Stimulated activated CD4-positive, alpha-beta T cell treated with anti-CD3 and anti-CD28 coated beads, Interleukin-1b, Interleukin-23, amount 100 ng/mL, for 24 hours (primary cell): ENCODE measurements around the gene IGF2BP2.
"Not testable (repeated sequence)": the region's sequence is repeated elsewhere in the genome, so short reads cannot be mapped to it uniquely, and the experiment has no call there.

Experiments used
- DNase-seq, 4 experiments: peaks; one replicate each; pipeline ENCODE4 v3.0.0-alpha.2; 2020; ENCODE audit warnings: low read depth in 4 of 4, low spot score in 1 of 4

Gene IGF2BP2

DNA sequence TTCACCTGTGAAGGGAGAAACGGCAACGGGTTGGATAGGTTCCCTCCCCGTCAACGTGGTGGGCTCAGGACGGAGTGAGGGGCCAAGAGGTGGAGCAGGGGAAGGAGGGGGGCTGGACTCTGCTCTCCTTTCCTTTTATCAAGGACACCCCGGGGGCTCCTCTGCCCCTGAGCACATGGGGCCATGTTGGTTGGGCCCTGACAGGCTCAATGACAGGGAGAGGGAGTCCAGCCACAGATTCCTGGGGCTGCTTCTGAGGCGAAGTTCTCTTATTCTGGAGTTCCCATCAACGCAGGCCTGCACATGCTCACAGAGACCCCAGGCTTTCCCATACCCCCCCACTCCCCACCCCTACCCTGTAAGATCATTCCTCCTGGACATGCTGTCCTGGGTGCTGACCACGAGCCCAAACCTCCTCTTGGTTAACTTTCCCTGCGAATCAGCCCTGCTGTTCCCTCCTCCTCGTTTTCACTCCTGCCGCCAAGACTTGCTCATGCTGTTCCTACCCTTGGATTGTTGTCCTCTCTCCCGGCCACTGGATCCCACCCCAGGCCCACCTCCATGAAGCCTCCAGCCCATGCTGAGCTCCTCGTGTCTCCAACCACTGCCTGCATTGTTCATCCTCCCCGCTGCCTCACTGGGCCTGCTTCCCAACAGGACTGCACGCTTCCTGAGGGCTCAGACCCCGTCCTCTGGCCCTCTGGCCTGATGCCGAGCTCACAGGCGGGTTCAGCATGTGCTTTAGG lies 177.5 kb downstream of the IGF2BP2 start:
- DNase-seq = no peak

DNA sequence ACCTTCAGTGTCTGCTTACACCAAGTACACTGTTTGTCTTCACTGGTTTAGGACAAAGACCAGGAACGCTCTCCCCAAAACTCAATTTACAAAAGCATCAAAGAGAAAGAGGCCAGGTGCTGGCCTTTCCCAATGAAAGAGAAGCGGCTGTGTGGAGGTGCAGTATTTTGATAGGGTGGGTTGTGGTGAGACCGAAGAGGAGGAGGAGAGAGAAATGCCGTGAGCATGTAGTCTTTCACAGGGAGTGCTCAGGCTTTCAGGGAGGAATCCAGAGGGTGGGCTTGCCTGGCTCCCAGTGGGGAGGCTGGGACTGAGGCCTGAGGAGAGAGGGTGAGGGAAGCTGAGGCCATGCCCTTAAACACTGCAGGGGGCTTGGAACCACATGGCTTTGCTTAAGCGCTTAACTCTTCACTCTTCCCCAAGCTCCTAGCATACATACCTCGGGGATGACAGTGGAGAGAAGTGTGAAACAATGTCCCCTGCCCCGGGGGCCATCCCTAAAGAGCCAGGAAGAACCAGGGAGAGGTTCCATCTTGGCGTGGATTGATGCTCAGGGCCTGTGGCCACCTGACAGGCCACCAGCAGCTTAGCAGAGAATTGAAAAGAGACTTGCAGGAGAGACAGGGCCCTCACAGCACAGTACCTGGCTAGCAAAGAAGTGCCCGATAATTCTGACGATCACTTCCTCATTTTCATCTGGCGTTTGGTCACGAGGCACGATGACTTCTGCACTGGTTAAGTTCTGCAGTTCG lies 178.3 kb downstream of the IGF2BP2 start:
- DNase-seq = no peak

DNA sequence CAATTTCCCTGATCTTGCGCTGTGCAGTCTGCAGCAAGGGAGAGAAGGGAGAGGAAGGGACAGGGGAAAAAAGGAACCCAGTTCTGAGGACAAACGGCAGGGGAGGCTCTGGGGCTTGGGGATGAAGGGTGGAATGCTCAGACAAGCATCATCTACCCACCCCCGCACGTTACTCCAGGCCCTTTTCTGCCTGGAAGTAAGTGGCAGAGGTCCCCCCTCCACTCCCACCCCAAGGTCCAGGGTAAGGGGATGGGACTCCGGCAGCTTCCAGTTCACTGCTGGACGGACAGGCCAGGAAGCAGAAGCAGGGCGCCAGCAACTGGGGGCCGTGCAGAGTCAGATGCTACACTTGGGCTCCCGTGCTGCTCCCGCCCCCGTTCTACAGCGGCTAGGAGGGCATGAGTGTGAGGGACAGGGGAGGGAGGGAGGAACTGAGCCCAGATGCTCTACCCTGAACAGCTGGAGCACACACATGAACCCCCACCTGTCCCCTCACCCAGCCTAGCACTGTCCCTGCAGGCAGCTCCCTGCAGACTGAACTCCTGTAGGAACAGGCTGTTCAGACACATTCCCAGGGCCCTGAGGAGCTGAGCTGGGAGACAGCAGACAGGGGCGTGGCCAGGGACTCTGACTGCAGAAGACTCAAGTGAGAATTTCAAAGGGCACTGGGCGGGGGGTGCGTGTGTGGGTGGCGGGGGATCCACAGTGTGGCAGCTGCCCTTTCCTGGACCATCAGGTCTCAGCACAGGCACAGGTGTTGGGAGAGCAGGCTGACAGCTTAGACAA lies 179.1 kb downstream of the IGF2BP2 start:
- DNase-seq = no peak

DNA sequence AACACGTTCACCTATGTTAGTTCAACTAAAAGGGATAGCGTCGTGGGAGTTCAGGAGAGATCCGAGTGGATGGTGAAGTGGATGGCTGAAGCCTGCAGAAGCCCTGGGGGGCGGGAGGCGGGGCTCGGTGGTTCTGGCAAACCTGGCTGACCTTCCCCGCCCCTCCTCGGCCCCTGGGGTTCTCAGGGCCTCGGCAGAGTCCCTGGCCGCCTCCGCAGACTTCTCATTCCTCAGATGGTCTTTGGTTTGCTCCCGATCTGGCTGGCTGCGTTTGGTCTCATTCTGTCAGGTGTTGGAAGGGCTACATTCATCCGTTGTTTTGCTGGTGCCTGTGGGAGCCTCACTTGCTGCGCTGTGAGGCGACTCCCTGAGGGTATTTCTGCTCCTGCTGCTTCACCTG lies 179.7 kb downstream of the IGF2BP2 start:
- DNase-seq = not testable (repeated sequence)

DNA sequence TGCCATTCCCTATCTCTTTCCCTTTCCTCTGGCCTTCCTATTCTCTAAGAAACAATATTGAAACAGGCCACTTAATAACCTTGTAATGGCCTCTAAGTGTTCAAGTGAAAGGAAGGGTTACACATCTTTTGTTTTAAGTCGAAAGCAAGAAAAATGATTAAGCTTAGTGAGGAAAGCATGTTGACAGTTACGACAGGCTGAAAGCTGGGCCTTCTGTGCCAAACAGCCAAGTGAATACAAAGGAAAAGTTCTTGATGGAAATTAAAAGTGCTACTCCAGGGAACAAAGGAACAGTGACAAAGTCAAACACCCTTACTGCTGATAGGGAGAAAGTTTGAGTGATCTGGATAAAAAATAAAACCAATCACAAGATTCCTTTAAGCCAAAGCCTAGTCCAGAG lies 184.5 kb downstream of the IGF2BP2 start:
- DNase-seq = no peak

DNA sequence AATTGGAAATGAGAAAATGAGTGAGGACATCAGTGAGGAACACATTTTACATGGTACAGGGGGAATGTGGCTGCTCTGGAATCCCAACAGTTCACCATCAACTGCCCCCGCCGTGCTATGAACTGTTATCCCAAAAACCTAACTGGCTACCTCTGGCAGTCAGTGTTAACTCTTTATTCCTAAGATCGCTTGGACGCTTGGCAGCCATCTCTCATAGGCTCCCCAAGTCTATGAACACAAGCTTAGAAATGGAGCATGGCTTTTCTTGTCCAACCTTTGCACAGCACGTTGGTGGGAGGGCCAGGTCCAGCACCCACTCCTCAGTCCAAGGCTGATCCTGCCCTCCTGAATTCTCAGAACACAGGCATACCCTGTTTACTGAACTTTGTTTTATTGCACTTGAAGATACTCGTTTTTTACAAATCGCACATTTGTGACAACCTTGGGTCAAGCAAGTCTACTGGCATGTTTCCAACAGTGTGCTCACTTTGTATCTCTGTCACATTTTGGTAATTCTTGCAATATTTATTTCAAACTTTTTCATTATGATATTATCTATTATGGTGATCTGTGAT lies 185.1 kb downstream of the IGF2BP2 start:
- no peak for DNase-seq

DNA sequence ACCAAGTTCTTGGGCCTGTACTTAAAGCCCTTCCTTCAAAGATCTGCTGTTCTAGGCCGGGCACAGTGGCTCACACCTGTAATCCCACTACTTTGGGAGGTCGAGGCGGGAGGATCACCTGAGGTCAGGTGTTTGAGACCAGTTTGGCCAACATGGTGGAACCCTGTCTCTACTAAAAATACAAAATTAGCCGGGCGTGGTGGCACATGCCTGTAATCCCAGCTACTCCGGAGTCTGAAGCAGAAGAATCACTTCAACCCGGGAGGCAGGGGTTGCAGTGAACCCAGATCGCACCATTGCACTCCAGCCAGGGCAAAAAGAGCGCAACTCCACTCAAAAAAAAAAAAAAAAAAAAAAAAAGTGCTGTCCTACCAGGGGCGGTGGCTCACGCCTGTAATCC lies 186.2 kb downstream of the IGF2BP2 start:
- not testable (repeated sequence) for DNase-seq

DNA sequence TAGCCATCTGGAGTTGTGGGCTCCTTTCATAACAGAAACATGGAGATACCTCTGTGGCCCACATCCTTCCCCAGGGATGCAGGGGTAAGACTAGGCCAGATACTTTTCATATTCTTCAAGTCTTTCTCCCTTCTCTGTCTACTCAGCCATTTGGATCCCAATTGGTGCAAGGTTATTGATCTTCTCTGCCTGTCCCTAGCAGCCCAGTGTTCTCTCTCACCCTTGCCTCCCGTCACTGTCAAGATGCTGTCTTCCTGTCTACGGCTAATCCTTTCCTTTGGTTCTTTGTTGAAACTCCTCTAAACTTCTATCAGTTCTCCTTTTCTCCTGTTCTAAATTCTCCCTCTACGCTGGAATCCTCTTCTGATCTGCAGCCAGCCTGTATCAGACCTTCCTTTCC lies 187.5 kb downstream of the IGF2BP2 start:
- no peak for DNase-seq

DNA sequence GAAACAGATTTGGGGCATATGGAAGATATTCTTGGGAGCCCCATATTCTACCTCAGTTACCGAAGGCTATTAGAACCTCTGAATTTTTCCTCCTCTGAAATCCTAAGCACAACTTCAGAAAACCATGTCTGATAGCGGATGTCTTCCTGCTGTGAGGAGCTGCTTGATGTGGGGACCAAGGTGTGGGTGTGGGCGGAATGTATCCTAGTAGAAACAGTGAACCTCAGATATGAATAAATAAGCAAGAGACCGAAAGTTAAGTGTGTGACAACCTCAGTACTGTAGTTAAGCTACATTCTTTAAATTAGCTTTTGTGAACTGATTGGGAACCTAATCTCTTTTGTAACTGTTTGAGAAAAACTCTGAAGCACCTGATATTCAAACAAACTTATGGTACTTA lies 191.8 kb downstream of the IGF2BP2 start:
- DNase-seq = no peak

DNA sequence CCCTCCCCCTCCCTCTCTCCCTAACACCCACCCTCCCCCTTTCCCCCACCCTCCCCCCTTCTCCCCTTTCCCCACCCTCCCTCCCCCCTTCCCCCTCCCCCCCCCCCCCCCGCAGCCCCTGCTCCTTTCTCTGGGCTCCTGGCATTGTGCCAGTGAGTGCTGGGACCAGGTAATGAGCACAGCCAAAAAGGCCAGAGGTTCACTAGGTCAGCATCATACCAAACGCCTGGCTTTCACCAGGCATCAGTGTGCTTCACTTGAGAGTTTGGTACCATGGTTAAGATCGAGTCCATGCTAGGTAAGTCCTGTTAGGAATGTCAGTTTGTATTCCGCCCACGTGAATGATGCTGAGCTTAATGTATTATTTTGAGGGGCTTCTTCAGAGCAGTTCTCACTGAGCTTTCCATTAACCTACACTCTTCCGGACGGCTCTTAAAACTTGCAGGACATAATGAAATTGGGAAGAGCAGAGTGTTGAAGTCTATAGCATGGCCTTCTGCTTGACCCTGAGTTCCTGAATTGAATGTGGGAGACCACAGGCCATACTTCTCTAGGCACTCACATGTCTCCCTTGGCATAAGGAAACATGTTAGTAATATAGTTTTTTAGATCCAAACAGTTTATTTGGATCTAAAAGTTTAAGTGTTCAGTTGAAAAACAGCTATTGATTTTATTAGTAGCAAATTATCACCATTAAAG lies 193.2 kb downstream of the IGF2BP2 start:
- no peak for DNase-seq

DNA sequence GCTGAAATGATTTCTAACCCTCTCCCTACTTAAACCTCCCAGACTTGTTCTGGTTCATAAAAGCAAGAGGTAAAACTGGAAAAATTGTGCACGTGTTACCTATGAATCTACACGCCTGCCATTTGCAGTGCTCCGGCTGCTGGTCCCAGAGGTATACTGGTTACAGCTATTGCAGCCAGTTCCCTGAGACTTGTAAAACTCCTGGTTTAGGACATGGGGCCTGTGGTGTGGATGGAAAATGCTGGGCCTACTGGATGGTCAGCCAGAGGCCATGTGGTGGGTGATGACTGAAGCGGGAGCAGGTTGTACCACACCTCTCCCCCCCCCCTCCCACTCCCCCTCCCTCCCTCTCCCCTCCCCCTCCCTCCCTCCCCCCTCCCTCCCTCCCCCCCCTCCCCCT lies 193.7 kb downstream of the IGF2BP2 start:
- DNase-seq = no peak

DNA sequence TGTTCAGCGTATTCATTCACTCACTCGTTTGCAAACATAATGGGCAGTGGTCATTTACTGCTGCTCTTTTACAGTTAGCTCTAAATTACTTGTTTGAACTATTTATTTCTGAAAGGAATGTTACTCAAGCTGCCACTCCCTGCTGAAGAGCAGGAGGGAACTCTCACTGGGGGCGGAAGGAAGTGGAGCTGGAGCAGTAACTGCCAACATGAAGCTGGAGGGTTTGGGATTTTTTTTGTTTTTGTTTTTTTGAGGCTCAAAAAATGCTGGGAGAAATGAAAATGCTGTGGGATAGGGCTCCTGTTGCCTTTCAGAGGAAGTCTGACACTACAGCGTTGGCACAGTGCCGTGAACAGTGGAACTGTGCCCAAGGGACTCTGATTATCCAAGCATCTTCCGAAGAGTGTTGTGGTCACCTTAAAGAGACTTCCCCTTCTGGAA lies 194.6 kb downstream of the IGF2BP2 start:
- no peak for DNase-seq

DNA sequence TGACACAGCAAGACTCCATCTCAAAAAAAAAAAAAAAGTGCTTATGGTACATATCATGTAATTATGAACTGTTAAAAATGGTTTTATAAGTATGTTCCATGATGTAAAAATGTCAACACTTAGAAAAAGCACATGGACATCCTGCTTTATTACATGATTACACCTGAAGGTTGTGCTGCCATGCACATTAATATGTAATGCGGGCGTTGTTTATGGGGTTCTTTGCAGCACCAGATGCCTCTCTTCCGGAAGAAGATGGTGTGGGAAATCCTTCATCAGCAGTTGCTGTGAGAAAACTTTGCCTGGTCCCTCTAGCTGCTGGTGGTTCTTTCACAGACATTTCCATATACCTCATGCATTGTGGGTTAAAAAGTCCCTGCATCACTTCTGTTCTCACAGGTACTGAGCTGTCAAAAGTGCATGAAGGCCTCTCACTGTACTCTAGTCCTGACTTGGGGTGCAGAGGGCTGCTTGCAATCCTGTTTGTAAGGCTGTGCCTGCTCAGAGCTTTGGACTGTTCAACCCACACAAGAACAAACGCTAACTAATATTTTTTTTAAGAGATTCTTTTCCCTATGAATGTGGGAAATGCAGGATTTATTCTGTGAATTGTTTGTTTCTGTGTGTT lies 195.2 kb downstream of the IGF2BP2 start:
- no peak for DNase-seq

DNA sequence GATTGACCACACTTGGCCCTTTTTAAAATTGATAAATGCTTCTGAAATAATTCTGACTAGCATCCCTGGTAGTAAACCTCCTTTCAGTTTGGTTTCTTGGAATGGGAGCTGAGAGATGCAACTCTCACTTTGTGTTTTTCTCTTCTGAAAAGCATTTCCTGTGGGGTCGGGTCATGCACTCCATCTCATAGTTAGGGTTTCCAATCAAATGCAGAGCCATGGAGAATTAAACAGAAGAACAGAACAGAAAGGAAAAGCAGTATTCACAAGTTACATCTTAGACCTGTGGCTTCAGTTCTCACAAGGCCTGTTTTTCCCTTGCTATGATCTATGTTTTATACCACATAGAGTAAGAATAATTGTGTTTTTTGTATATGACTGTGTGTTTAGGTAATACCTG lies 199.1 kb downstream of the IGF2BP2 start:
- DNase-seq = no peak

DNA sequence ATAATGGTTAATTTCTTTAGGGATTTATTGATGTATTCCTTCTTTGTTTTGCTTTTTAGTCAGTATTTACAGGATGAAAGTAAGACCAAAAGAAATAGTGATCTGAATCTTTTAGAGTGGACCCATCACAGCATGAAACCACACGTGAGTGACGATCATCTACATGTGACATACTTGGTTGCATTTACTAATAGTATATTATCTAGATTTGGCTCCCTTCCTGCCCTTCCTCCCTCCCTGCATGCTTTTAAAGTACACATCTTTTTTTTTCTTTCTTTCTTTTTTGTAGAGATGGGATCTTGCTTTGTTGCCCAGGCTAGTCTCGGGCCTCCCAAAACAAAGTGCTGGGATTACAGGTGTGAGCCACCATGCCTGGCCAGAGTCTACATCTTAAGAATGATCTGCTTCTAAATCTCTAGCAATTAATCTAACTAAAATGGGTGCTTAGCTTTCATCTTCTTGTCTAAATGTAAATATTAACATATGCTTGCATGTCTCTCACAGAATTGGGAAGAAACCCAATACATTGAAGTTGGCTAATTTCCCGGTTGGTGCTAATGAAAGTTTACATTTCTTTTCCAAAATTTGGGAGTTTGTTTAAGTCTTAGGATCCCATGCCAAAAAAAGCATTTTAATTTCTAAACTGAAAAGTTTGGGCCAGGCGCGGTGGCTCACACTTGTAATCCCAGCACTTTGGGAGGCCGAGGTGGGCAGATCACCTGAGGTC lies 200.7 kb downstream of the IGF2BP2 start:
- no peak for DNase-seq

DNA sequence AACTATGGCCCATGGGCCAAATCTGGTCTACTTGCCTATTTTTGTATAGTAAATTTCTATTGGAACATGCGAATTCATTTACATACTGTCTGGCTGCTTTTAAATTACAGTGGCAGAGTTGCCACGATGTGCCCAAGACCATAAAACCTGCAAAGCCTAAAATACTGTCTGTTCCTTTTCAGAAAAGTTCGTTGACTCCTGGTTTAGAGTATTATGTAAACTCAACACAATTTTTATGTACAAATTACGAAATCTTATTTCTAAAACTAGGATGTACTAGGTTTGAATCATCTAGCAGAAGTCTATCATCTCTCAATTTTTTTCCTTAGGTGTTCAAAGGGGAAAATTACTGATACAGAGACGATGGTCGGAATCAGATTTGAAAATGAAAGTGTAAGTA lies 211.8 kb downstream of the IGF2BP2 start:
- DNase-seq = no peak

DNA sequence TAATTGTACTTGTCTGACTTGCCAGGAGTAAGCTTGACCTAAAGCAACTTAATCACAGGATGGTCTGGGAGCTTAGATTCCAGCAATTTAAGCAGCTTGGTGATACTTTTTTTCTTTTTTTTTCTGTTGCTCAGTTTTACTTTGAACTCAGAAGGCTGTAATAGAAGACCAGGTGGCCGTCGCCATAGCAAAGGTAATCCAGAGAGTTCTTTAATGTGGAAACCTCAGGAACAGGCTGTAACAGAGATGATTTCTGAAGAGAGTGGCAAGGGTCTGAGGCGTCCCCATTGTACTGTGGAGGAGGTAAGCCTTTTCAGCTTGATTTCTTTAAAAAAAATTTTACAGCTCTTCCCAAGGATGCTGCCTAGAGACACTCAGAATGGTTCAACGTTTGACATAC lies 218.6 kb downstream of the IGF2BP2 start:
- no peak for DNase-seq

DNA sequence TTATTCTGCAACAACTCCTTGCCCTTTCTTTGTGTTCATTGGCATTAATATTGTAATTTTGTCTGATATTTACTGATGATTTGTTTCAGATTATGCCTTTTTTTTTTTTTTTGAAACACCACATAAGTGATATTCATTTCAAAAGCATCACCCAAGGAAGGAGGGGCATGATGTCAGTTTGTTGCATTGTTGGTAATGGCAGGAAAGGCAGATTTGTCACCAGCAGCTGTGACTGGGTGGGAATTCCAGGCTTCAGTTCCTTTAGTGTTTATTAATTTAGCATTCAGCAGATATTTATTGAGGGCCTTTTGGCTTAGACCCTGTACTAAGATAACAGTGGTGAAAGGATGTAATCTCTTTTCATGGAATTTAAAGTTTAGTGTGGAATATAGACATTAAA lies 219.3 kb downstream of the IGF2BP2 start:
- no peak for DNase-seq

DNA sequence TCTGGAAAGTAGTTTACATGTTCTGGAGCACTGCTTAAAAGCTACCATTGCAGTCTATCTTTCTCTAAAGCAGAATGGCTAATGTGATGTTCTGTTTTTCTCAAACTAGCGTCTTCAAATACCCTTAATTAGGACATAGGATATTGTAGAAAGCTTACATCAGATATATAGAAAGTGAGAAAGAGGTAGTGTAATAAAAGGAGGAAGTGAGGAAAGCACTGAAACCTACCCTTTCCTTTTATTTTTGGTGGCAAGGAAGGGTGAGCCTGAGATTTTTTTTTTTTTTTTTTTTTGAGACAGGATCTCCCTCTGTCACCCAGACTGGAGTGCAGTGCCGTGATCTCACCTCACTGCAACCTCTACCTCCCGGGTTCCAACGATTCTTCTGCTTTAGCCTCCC lies 229.3 kb downstream of the IGF2BP2 start:
- DNase-seq = no peak

DNA sequence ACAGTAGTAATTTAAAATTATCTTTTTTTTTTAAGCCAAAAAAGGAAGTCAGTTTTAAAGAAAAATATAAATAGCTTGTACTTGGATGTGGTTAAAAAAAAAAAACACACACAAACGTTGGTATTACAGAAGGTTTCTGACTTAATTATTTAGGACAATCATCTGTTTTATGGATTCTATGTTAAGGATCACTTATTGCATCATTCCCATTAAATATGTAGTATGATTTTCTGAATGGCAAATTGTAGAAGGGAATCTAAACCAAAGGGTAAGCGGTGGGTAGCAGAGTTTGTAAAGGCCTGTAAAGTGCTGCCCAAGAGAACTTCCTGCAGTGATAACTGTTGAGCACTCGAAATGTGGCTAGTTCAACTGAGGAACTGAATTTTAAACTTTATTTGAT lies 230.8 kb downstream of the IGF2BP2 start:
- DNase-seq = no peak
